Measurements from ENCODE around the gene YOD1. TPM values are rescaled to one million over a fixed set of nuclear protein-coding genes. Genes with fewer than 3 reads are reported as not detected.

Gene YOD1
- total RNA-seq, 2 experiments from 2014 or later = 5.3 to 6.0 TPM

GRCh38 chr1:207072233-207072632 lies 21.2 kb upstream of the YOD1 start:
- ChIA-PET CTCF (interaction anchor here (1.1 to 5.2 kb wide), 5 partner anchors 10 to 451 kb away, joined by 3 to 38 read pairs (median 4); no protein-coding TSS in a partner anchor), POLR2A (interaction anchor here (0.6 kb wide), 1 partner anchor 170 kb away, joined by 5 read pairs; no protein-coding TSS in a partner anchor)
- Mint-ChIP-seq H3K36me3 (ENCODE audit: low read depth) (peaks cover 2% of the 10 kb centered on the region), H3K9me3 (ENCODE audit: low read depth) (no peaks in the 10 kb centered on the region), H3K27ac (no peak overlapping the region), H3K4me1 (peaks cover 29% of the 10 kb centered on the region), H3K27me3 (no peaks in the 10 kb centered on the region), H3K4me3 (no peak overlapping the region)
- intact Hi-C loops (cut with DNase I, micrococcal nuclease) = no loop called here
- ATAC-seq (no peak), DNase-seq (no peak)

- ATAC-seq (no peak), DNase-seq (no peak)
- peaks cover 29% of the 10 kb centered on the region for H3K4me1 Mint-ChIP-seq
- H3K9me3 Mint-ChIP-seq (ENCODE audit: low read depth) = no peaks in the 10 kb centered on the region
- peaks cover 2% of the 10 kb centered on the region for H3K36me3 Mint-ChIP-seq (ENCODE audit: low read depth)
- ChIA-PET CTCF (interaction anchor here (0.9 to 5.2 kb wide), 9 partner anchors 11 to 427 kb away, joined by 3 to 38 read pairs (median 4); partner anchors contain the start of gene PFKFB2), POLR2A (no interaction called here)
- no peak overlapping the region for H3K4me3 Mint-ChIP-seq
- H3K27ac Mint-ChIP-seq = no peak overlapping the region
- no peaks in the 10 kb centered on the region for H3K27me3 Mint-ChIP-seq
- intact Hi-C loops (cut with DNase I, micrococcal nuclease) = no loop called here
Measured at GRCh38 chr1:207071426-207071825, 20.4 kb upstream of the YOD1 start.

DNA sequence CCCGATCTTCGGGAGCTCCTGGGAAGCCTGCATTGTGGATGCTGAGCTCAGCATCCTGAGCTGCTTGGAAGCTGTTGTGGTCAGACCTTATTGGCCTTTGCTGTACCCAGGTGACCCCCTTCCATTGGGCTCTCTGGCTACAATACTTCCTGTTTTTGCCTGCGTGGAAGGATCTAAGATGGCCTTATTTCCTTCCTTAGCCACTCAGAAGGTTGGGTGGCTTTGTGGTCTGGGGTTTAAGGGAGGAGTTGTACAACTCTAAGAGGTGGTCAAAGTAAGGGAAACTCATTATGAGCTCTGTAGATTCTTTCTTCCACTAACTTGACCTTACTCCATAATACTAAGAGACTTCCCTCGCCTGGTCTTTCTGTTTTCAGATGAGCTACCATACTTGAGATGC lies 19.8 kb upstream of the YOD1 start:
- ChIA-PET CTCF (interaction anchor here (0.5 to 5.2 kb wide), 9 partner anchors 11 to 543 kb away, joined by 3 to 38 read pairs (median 4); partner anchors contain the start of gene PFKFB2), POLR2A (interaction anchor here (0.6 kb wide), 2 partner anchors 16 to 167 kb away, joined by 3 to 4 read pairs; no protein-coding TSS in a partner anchor)
- Mint-ChIP-seq H3K36me3 (ENCODE audit: low read depth) (peaks cover 2% of the 10 kb centered on the region), H3K27ac (peak overlapping the region; percentile 63), H3K9me3 (ENCODE audit: low read depth) (no peaks in the 10 kb centered on the region), H3K4me1 (peaks cover 29% of the 10 kb centered on the region), H3K4me3 (no peak overlapping the region), H3K27me3 (no peaks in the 10 kb centered on the region)
- intact Hi-C loops (cut with DNase I, micrococcal nuclease) = no loop called here
- no peak for DNase-seq
- peak; percentile 28 for ATAC-seq

DNA sequence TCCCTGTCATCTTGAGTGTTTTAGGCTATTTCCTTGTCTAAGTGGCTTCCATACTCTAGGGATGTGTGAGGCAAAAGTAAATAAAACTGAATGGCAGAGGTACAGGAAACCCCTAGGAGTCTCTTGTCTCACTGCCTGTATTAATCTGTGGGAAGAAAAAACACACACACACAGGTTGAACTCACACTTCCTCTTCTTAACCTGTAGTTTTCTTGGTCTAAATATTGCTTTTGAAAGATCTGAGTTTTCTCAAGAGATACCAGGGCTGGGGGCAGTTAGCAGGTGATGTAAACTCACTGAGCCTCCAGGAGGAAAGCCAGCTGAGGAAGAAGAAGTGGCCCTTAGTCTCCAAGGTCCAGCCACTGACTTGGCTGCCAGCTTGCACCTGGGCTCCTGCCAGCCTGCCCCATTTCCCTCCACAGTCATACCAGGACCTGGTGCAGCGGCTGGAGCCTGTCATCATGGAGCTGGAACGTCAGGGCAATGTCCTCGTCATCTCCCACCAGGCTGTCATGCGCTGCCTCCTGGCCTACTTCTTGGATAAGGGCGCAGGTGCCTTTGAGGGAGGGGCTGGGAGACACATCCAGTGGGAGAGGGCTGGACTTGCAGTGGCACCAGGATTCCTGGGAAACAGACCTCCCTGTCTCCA lies 19.0 kb upstream of the YOD1 start:
- no peaks in the 10 kb centered on the region for H3K9me3 Mint-ChIP-seq (ENCODE audit: low read depth)
- intact Hi-C loops (cut with DNase I, micrococcal nuclease) = no loop called here
- ChIA-PET POLR2A (interaction anchor here (0.6 kb wide), 2 partner anchors 15 to 166 kb away, joined by 3 to 4 read pairs; no protein-coding TSS in a partner anchor), CTCF (interaction anchor here (1.4 to 5.2 kb wide), 4 partner anchors 10 to 428 kb away, joined by 4 to 38 read pairs (median 8); no protein-coding TSS in a partner anchor)
- peaks cover 29% of the 10 kb centered on the region for H3K4me1 Mint-ChIP-seq
- H3K27ac Mint-ChIP-seq = no peak overlapping the region
- no peak overlapping the region for H3K4me3 Mint-ChIP-seq
- no peaks in the 10 kb centered on the region for H3K27me3 Mint-ChIP-seq
- no peak for DNase-seq
- ATAC-seq = no peak
- peaks cover 2% of the 10 kb centered on the region for H3K36me3 Mint-ChIP-seq (ENCODE audit: low read depth)

DNA sequence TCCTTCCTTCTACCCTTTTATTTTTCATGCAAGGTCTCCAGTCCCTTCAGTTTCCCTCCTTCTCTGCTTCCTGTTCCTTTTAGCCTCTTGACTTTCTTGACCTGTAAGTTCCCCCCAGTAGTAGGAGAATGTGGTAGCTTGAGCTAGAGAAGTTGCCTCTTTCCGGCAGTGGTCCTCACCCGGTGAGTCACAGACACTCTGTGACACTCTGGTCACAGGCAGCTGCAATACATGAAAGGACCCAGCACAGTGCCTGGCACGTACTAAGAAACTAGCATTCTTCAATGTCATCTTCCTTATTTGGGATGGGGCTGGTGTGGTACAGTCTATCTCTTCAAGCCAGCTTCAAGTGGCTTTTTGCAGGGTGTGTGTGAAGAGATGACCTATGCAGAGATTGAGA lies 18.1 kb upstream of the YOD1 start:
- POLR2A ChIA-PET = no interaction called here
- intact Hi-C loops (cut with DNase I, micrococcal nuclease) = no loop called here
- H3K4me3 Mint-ChIP-seq = no peak overlapping the region
- H3K36me3 Mint-ChIP-seq (ENCODE audit: low read depth) = peaks cover 2% of the 10 kb centered on the region
- ATAC-seq (peak; percentile 81), DNase-seq (peak; percentile 38)
- no peaks in the 10 kb centered on the region for H3K9me3 Mint-ChIP-seq (ENCODE audit: low read depth)
- H3K27me3 Mint-ChIP-seq = no peaks in the 10 kb centered on the region
- CTCF ChIA-PET = interaction anchor here (0.7 to 2.2 kb wide), 4 partner anchors 9 to 25 kb away, joined by 3 to 8 read pairs (median 6); no protein-coding TSS in a partner anchor
- H3K27ac Mint-ChIP-seq = peak overlapping the region; percentile 75
- H3K4me1 Mint-ChIP-seq = peaks cover 29% of the 10 kb centered on the region

- no peak overlapping the region for H3K4me3 Mint-ChIP-seq
- no peak for DNase-seq
- intact Hi-C loops (cut with DNase I, micrococcal nuclease) = no loop called here
- no peak overlapping the region for H3K27ac Mint-ChIP-seq
- CTCF ChIA-PET = interaction anchor here (1.1 to 2.2 kb wide), 2 partner anchors 9 to 16 kb away, joined by 3 to 8 read pairs; no protein-coding TSS in a partner anchor
- POLR2A ChIA-PET = no interaction called here
- no peaks in the 10 kb centered on the region for H3K9me3 Mint-ChIP-seq (ENCODE audit: low read depth)
- ATAC-seq = no peak
- H3K27me3 Mint-ChIP-seq = no peaks in the 10 kb centered on the region
- peaks cover 29% of the 10 kb centered on the region for H3K4me1 Mint-ChIP-seq
- H3K36me3 Mint-ChIP-seq (ENCODE audit: low read depth) = peaks cover 2% of the 10 kb centered on the region
Measured at GRCh38 chr1:207067665-207068064, 16.7 kb upstream of the YOD1 start.

DNA sequence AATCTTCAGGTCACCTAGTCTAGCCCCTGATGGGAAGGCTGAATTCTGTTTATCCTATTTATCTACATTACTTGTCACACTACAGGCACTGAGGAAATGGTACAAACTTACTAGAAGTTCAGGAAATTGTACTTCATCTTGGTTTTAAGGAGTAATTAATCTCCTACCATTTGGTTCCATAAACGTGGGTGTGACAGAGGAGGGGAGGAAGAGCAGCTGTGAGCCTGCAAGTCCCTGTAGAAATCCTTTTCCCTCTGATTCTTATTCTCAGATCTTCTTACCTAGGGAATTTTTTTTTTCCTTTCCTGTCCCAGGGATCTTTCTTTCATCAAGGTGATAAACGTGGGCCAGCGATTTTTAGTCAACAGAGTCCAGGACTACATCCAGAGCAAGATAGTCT lies 16.2 kb upstream of the YOD1 start:
- no peak overlapping the region for H3K4me3 Mint-ChIP-seq
- H3K27me3 Mint-ChIP-seq = no peaks in the 10 kb centered on the region
- no peaks in the 10 kb centered on the region for H3K9me3 Mint-ChIP-seq (ENCODE audit: low read depth)
- peaks cover 2% of the 10 kb centered on the region for H3K36me3 Mint-ChIP-seq (ENCODE audit: low read depth)
- ChIA-PET CTCF (no interaction called here), POLR2A (no interaction called here)
- intact Hi-C loops (cut with DNase I, micrococcal nuclease) = no loop called here
- no peak overlapping the region for H3K27ac Mint-ChIP-seq
- no peak for DNase-seq
- no peak for ATAC-seq
- peaks cover 29% of the 10 kb centered on the region for H3K4me1 Mint-ChIP-seq

DNA sequence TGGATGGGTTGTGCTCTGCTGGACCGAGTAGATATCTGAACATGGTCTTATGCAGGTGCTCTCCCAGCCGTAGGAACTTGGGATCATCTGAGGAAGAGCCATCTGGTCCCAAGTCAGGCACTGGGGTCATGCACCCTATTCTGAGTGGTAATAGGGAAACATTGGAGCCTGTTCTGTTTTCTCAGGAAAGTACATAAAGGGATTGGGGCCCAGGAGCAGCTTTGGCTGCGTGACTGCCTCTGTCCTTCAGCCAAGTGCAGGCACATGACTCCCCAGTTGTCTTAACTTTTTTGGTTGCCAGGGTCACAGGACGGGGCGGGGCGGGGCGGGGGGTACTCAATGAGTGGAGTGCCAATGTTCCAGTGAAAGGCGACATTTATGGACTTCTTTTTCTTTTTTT lies 13.6 kb upstream of the YOD1 start:
- Mint-ChIP-seq H3K36me3 (ENCODE audit: low read depth) (peaks cover 2% of the 10 kb centered on the region), H3K4me3 (no peak overlapping the region), H3K9me3 (ENCODE audit: low read depth) (no peaks in the 10 kb centered on the region), H3K27me3 (no peaks in the 10 kb centered on the region), H3K27ac (no peak overlapping the region), H3K4me1 (peaks cover 6% of the 10 kb centered on the region)
- intact Hi-C loops (cut with DNase I, micrococcal nuclease) = no loop called here
- CTCF ChIA-PET = interaction anchor here (0.6 kb wide), 2 partner anchors 9 to 14 kb away, joined by 3 to 6 read pairs; no protein-coding TSS in a partner anchor
- POLR2A ChIA-PET = no interaction called here
- no peak for DNase-seq
- no peak for ATAC-seq

- Mint-ChIP-seq H3K4me3 (no peak overlapping the region), H3K36me3 (ENCODE audit: low read depth) (no peaks in the 10 kb centered on the region), H3K27ac (no peak overlapping the region), H3K4me1 (no peaks in the 10 kb centered on the region), H3K27me3 (no peaks in the 10 kb centered on the region), H3K9me3 (ENCODE audit: low read depth) (no peaks in the 10 kb centered on the region)
- ATAC-seq (no peak), DNase-seq (no peak)
- POLR2A ChIA-PET = no interaction called here
- intact Hi-C loops (cut with DNase I, micrococcal nuclease) = no loop called here
- CTCF ChIA-PET = interaction anchor here (0.6 kb wide), 2 partner anchors 128 to 685 kb away, joined by 3 read pairs; no protein-coding TSS in a partner anchor
Measured at GRCh38 chr1:207063014-207063413, 12.0 kb upstream of the YOD1 start.

DNA sequence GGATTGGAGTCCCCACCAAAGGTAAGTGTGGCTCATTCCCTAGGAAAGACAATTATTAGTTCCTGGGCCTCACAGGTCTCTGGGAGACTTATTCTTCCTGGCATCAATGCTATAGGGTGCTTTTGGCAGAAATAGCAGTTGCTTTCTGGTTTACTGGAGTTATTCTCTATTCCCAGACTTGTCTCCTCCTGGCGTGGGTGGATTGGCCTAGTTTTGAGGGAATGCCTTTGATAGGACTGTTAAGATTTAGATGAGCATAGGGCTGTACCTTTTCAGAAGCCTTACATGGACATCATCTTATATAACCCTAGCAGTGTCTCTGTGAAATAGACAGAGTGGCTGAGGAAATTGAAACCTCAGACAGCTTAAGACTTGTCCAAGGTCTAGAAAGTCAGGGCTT lies 11.1 kb upstream of the YOD1 start:
- no peaks in the 10 kb centered on the region for H3K27me3 Mint-ChIP-seq
- intact Hi-C loops (cut with DNase I, micrococcal nuclease) = no loop called here
- ChIA-PET POLR2A (no interaction called here), CTCF (no interaction called here)
- H3K36me3 Mint-ChIP-seq (ENCODE audit: low read depth) = no peaks in the 10 kb centered on the region
- no peak for ATAC-seq
- no peaks in the 10 kb centered on the region for H3K9me3 Mint-ChIP-seq (ENCODE audit: low read depth)
- no peak overlapping the region for H3K27ac Mint-ChIP-seq
- H3K4me3 Mint-ChIP-seq = no peak overlapping the region
- no peaks in the 10 kb centered on the region for H3K4me1 Mint-ChIP-seq
- DNase-seq = no peak

GRCh38 chr1:207060596-207060995 lies 9.6 kb upstream of the YOD1 start:
- H3K27me3 Mint-ChIP-seq = no peaks in the 10 kb centered on the region
- ChIA-PET CTCF (interaction anchor here (0.6 to 2.5 kb wide), 6 partner anchors 9 to 125 kb away, joined by 3 to 13 read pairs (median 7); no protein-coding TSS in a partner anchor), POLR2A (interaction anchor here (0.5 kb wide), 1 partner anchor 610 kb away, joined by 3 read pairs; no protein-coding TSS in a partner anchor)
- H3K4me3 Mint-ChIP-seq = no peak overlapping the region
- no peak for DNase-seq
- H3K36me3 Mint-ChIP-seq (ENCODE audit: low read depth) = no peaks in the 10 kb centered on the region
- no peaks in the 10 kb centered on the region for H3K9me3 Mint-ChIP-seq (ENCODE audit: low read depth)
- ATAC-seq = no peak
- intact Hi-C loops (cut with DNase I, micrococcal nuclease) = no loop called here
- no peaks in the 10 kb centered on the region for H3K4me1 Mint-ChIP-seq
- no peak overlapping the region for H3K27ac Mint-ChIP-seq

DNA sequence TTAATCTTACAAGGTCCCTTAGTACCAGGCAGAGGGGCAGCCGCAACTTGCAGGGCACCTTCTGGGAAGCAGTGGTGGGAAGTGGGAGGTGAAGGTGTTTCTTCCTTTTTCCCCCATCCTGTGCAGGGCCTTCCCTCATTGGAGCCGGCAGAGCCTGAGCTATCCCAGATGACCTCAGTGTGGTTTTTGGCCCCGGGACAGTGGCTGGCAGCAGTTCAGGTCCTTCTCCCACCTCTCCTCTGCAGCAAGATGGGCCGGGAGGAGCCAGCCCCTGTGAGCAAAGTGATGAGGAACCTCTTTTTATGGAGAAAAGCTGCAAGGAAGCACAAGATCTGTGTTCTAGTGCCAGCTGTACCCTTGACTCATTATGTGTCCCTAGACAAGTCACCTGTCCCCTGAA lies 8.9 kb upstream of the YOD1 start:
- H3K27ac Mint-ChIP-seq = no peak overlapping the region
- no peaks in the 10 kb centered on the region for H3K4me1 Mint-ChIP-seq
- POLR2A ChIA-PET = no interaction called here
- no peaks in the 10 kb centered on the region for H3K27me3 Mint-ChIP-seq
- no peak for ATAC-seq
- H3K4me3 Mint-ChIP-seq = no peak overlapping the region
- CTCF ChIA-PET = interaction anchor here (0.6 to 2.5 kb wide), 6 partner anchors 9 to 125 kb away, joined by 3 to 13 read pairs (median 7); no protein-coding TSS in a partner anchor
- H3K9me3 Mint-ChIP-seq (ENCODE audit: low read depth) = no peaks in the 10 kb centered on the region
- intact Hi-C loops (cut with DNase I, micrococcal nuclease) = loop anchor here in 1 of 2 experiments (10.0 kb wide), 2 partner anchors 345 to 805 kb away; no protein-coding TSS in a partner anchor
- no peak for DNase-seq
- no peaks in the 10 kb centered on the region for H3K36me3 Mint-ChIP-seq (ENCODE audit: low read depth)
